HepG2 (cell line): ENCODE data around the gene NRP1. TPM values are rescaled to one million over a fixed set of nuclear protein-coding genes. Genes with fewer than 3 reads are reported as not detected.

Source experiments
- ATAC-seq: fragments of 200-7000 bp; cut with Tn5 transposase; 3 replicates; pipeline ENCODE4 v1.9.1; 2020; ENCODE audit warnings: mild to moderate bottlenecking, moderate library complexity
- BruUV-seq: library from RNA; stranded (reverse); fragments of 400-500 nt; replicated peaks from 2 replicates; lab custom pipeline; 2021; lab: Mats Ljungman, UMichigan
- CTCF ChIA-PET: fragments of 300-600 bp; formaldehyde crosslinking; extraction: SDS; loops from one replicate; lab custom pipeline; 2021; ENCODE audit warnings: low total read pairs, inconsistent platforms, low intra/inter-chr PET ratio; lab: Yijun Ruan, JAX
- POLR2A ChIA-PET: fragments of 350-600 bp; sonication (Branson Sonifier 250); formaldehyde crosslinking; loops from one replicate; lab custom pipeline; 2020; ENCODE audit warnings: antibody characterized with exemption, inconsistent platforms; lab: Yijun Ruan, JAX
- DNase-seq: peaks from one replicate; pipeline ENCODE4 v3.0.0-alpha.2; 2015; ENCODE audit warnings: low spot score
- FAIRE-seq: peaks from 3 replicates; lab custom pipeline; 2011; peaks lifted over from hg19 to GRCh38; lab: Jason Lieb, UNC
- H2AFZ ChIP-seq: one replicate; pipeline ENCODE4 v1.6.1; 2011; ENCODE audit warnings: low read length, inconsistent platforms
- H3K27ac ChIP-seq: fragments of 300-600 bp; 3 replicates; pipeline ENCODE4 v1.8.0; 2011; ENCODE audit warnings: mixed run types, mild to moderate bottlenecking, mixed read lengths, low read length, inconsistent platforms; ENCODE audit not compliant: insufficient read depth; ENCODE audit errors: extremely low read length
- H3K27me3 ChIP-seq, 2 experiments: fragments of 200-600 bp in 1 of 2; 2 replicates in 1 of 2; 3 replicates in 1 of 2; pipeline versions ENCODE4 v1.6.0 to v1.8.0; 2011; ENCODE audit warnings: low read length in 2 of 2, mild to moderate bottlenecking in 2 of 2, moderate library complexity in 2 of 2, inconsistent platforms in 1 of 2; ENCODE audit not compliant: insufficient read depth in 2 of 2, control insufficient read depth in 1 of 2
- H3K36me3 ChIP-seq, 2 experiments: fragments of 200-600 bp in 1 of 2; replicated peaks in 1 of 2; 2 replicates in 1 of 2; 3 replicates in 1 of 2; pipeline versions ENCODE4 v1.5.1 to v1.8.0; 2011; ENCODE audit warnings: low read length in 2 of 2, inconsistent platforms in 1 of 2; ENCODE audit not compliant: insufficient read depth in 2 of 2, control insufficient read depth in 1 of 2
- H3K4me1 ChIP-seq: 2 replicates; pipeline ENCODE4 v1.5.1; 2012; ENCODE audit warnings: low read length, inconsistent platforms; ENCODE audit not compliant: insufficient read depth
- H3K4me2 ChIP-seq: 2 replicates; pipeline ENCODE4 v1.6.0; 2011; ENCODE audit warnings: low read depth, low read length, inconsistent platforms
- H3K4me3 ChIP-seq, 3 experiments: fragments of 200-600 bp in 1 of 3; sonication (generic), shearing (Covaris generic) in 1 of 3; replicated peaks in 1 of 3; 2 replicates each; pipeline ENCODE4 v1.5.1; 2011 to 2016; ENCODE audit warnings: low read length in 3 of 3, inconsistent platforms in 2 of 3, low read depth in 2 of 3, mild to moderate bottlenecking in 2 of 3, control low read depth in 1 of 3, mixed read lengths in 1 of 3; ENCODE audit not compliant: insufficient read depth in 1 of 3
- H3K79me2 ChIP-seq: one replicate; pipeline ENCODE4 v1.6.1; 2011; ENCODE audit warnings: low read length, inconsistent platforms; ENCODE audit not compliant: insufficient read depth
- H3K9ac ChIP-seq: 2 replicates; pipeline ENCODE4 v1.6.0; 2011; ENCODE audit warnings: mild to moderate bottlenecking, low read depth, low read length, inconsistent platforms; ENCODE audit not compliant: insufficient read depth
- H3K9me3 ChIP-seq: 2 replicates; pipeline ENCODE4 v1.5.1; 2012; ENCODE audit warnings: mild to moderate bottlenecking, low read length
- H4K20me1 ChIP-seq: 2 replicates; pipeline ENCODE4 v1.6.0; 2011; ENCODE audit warnings: inconsistent platforms, mild to moderate bottlenecking, low read length, moderate library complexity; ENCODE audit not compliant: insufficient read depth
- CSRNP2 ChIP-seq: sonication (generic); formaldehyde crosslinking; conservative IDR thresholded peaks from 2 replicates; pipeline ENCODE4 v1.8.0; 2022; ENCODE audit warnings: low read depth, missing genetic modification reagents
- IKZF4 ChIP-seq: sonication (generic); formaldehyde crosslinking; IDR thresholded peaks from 2 replicates; pipeline ENCODE4 v1.5.1; 2020; ENCODE audit warnings: borderline replicate concordance, mild to moderate bottlenecking, low read depth, missing genetic modification reagents; ENCODE audit errors: not compliant biosample characterization
- KDM1A ChIP-seq: IDR thresholded peaks from 2 replicates; pipeline ENCODE4 v1.6.1; 2016; ENCODE audit warnings: missing compliant biosample characterization
- KLF13 ChIP-seq: sonication (generic); formaldehyde crosslinking; IDR thresholded peaks from 2 replicates; pipeline ENCODE4 v1.4.0; 2020; ENCODE audit warnings: mild to moderate bottlenecking, missing genetic modification reagents
- MED1 ChIP-seq: sonication (generic); formaldehyde crosslinking; IDR thresholded peaks from 2 replicates; pipeline ENCODE4 v1.4.0; 2020; ENCODE audit warnings: missing genetic modification reagents
- NFE2L2 ChIP-seq: fragments of 150-350 bp; IDR thresholded peaks from 2 replicates; pipeline ENCODE4 v1.6.1; 2014; ENCODE audit warnings: low read length
- NPAS2 ChIP-seq: sonication (generic); formaldehyde crosslinking; IDR thresholded peaks from 2 replicates; pipeline ENCODE4 v1.8.0; 2022; ENCODE audit warnings: mild to moderate bottlenecking, missing genetic modification reagents, borderline replicate concordance
- NR2F1 ChIP-seq, 2 experiments: fragments of 450-650 bp in 1 of 2; formaldehyde crosslinking in 1 of 2; IDR thresholded peaks; 2 replicates each; pipeline versions ENCODE4 v1.5.0 to v1.6.1; 2016 to 2020; ENCODE audit warnings: mild to moderate bottlenecking in 1 of 2, missing compliant biosample characterization in 1 of 2, missing genetic modification reagents in 1 of 2, moderate library complexity in 1 of 2
- PCBP2 ChIP-seq: fragments of 200-400 bp; formaldehyde crosslinking; optimal IDR thresholded peaks from 2 replicates; pipeline ENCODE3; 2018; ENCODE audit warnings: low read length, low read depth; ENCODE audit not compliant: poor library complexity, severe bottlenecking
- TEAD3 ChIP-seq: optimal IDR thresholded peaks from 2 replicates; pipeline ENCODE3; 2016; ENCODE audit warnings: borderline replicate concordance
- TFDP1 ChIP-seq: IDR thresholded peaks from 2 replicates; pipeline ENCODE4 v1.6.1; 2016; ENCODE audit warnings: missing compliant biosample characterization, missing genetic modification reagents, borderline replicate concordance
- ZNF260 ChIP-seq: sonication (generic); formaldehyde crosslinking; IDR thresholded peaks from 2 replicates; pipeline ENCODE4 v1.4.0; 2020; ENCODE audit warnings: missing genetic modification reagents, low read depth, mild to moderate bottlenecking, borderline replicate concordance
- ZNF263 ChIP-seq: sonication (generic); formaldehyde crosslinking; IDR thresholded peaks from 2 replicates; pipeline ENCODE4 v1.4.0; 2020; ENCODE audit warnings: missing genetic modification reagents
- ZNF274 ChIP-seq: sonication (generic); formaldehyde crosslinking; IDR thresholded peaks from 2 replicates; pipeline ENCODE4 v1.5.1; 2020; ENCODE audit warnings: mild to moderate bottlenecking, missing genetic modification reagents
- ZNF775 ChIP-seq: sonication (generic); formaldehyde crosslinking; IDR thresholded peaks from 2 replicates; pipeline ENCODE4 v1.4.0; 2020; ENCODE audit warnings: missing genetic modification reagents, mild to moderate bottlenecking, moderate library complexity, borderline replicate concordance
- ZNF784 ChIP-seq: sonication (generic); formaldehyde crosslinking; IDR thresholded peaks from 2 replicates; pipeline ENCODE4 v1.5.1; 2020; ENCODE audit warnings: missing genetic modification reagents, mild to moderate bottlenecking, borderline replicate concordance
- ZSCAN5A ChIP-seq: sonication (generic); formaldehyde crosslinking; IDR thresholded peaks from 2 replicates; pipeline ENCODE4 v1.8.0; 2022; ENCODE audit warnings: mild to moderate bottlenecking, missing genetic modification reagents, borderline replicate concordance
- WGBS: methylation state at CpG from one replicate; pipeline ENCODE4 v1.1.6; 2017; ENCODE audit warnings: low lambda C conversion rate; 5-methylcytosine and 5-hydroxymethylcytosine counted together
- in situ Hi-C: cut with HindIII; loops from 2 replicates; pipeline ENCODE4 v1.10.0; 2017; ENCODE audit warnings: low pct_unique_long_range_greater_than_20kb; ENCODE audit not compliant: extremely low pct_ligation_motif_present
- intact Hi-C: fragments of 100-400 bp; cut with micrococcal nuclease; formaldehyde crosslinking; loops from one replicate; pipeline ENCODE4 v1.10.0; 2022; ENCODE audit not compliant: unreplicated experiment
- polyA plus RNA-seq, 8 experiments: library from polyadenylated mRNA; depleted of rRNA in 3 of 8; stranded (reverse) in 7 of 8; unstranded in 1 of 8; fragments of >200 nt; fragmentation: Illumina TruSeq in 4 of 8; extraction: Trizol in 4 of 8; gene quantifications; 2 replicates each; pipeline versions ENCODE4 v1.2.1 to v1.2.3, GENCODE V29; 2011 to 2016; ENCODE audit warnings: low read depth in 4 of 8, missing spikeins in 1 of 8, mixed read lengths in 1 of 8; ENCODE audit not compliant: insufficient read depth in 1 of 8
- total RNA-seq, 5 experiments: library from RNA; depleted of rRNA; stranded (reverse); fragments of >200 nt; fragmentation: Illumina TruSeq; extraction: Trizol; gene quantifications; 2 replicates each; pipeline ENCODE4 v1.2.3, GENCODE V29; 2016; ENCODE audit warnings: low read depth in 1 of 5
- TF ChIP-seq, protein P1 (sequence below): sonication (generic); formaldehyde crosslinking; IDR thresholded peaks from 2 replicates; pipeline ENCODE4 v1.4.0; 2020; ENCODE audit warnings: missing genetic modification reagents

Gene NRP1
- total and polyA plus RNA-seq, 2 of the 13 experiments (the other 11 are each of a cell fraction or from before 2014, with no cell fraction given): 5.3 to 5.8 TPM

DNA sequence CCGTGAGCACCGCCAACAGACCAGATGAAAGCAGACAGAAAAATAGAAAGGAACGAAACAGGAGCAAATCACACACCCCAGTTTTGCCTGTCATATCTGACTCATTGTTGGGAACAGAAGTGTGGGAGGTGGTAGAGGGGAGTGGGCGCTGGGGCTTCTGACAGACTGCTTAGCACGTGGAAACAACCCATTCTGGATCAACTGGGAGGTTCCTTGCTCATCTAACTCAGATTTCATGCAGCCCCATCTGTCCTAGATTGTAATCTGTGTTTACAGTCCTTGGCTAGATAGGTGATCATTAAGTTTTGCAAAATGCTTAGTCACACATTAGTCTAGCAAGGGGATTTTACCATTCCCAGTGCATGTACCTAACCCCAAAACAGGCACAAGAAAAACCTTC lies 154.1 kb downstream of the NRP1 start (continued):
- peak; percentile 65 for TF ChIP-seq NFE2L2
- no peak for TF ChIP-seq CSRNP2 (CRISPR knock-in tag)
- no peak for TF ChIP-seq TEAD3 (CRISPR knock-in tag)
- no peak for TF ChIP-seq PCBP2

- Histone ChIP-seq H3K36me3 (no peaks in the 10 kb centered on the region), H3K79me2 (no peaks in the 10 kb centered on the region), H3K9me3 (no peaks in the 10 kb centered on the region), H3K4me1 (peaks cover 14% of the 10 kb centered on the region), H3K4me3 (no peak overlapping the region), H3K27ac (no peak overlapping the region), H3K4me2 (no peak overlapping the region), H2AFZ (no peak overlapping the region), H3K9ac (no peak overlapping the region), H4K20me1 (no peaks in the 10 kb centered on the region), H3K27me3 (no peaks in the 10 kb centered on the region)
- intact Hi-C loops: no loop called here
- WGBS: 95% methylated on average over 8 of the region's 8 CpGs
- TF ChIP-seq NR2F1 (CRISPR knock-in tag; IDR thresholded peaks at IDR 0.05) (no peak), KLF13 (CRISPR knock-in tag) (no peak), ZSCAN5A (CRISPR knock-in tag) (no peak), TFDP1 (CRISPR knock-in tag) (no peak), ZNF784 (no peak), ZNF260 (no peak), KDM1A (CRISPR knock-in tag) (no peak), ZNF263 (no peak), IKZF4 (CRISPR knock-in tag) (no peak), ZNF775 (CRISPR knock-in tag) (no peak), MED1 (no peak), NPAS2 (CRISPR knock-in tag) (no peak), ZNF274 (CRISPR knock-in tag) (no peak)
- TF ChIP-seq, protein P1, sequence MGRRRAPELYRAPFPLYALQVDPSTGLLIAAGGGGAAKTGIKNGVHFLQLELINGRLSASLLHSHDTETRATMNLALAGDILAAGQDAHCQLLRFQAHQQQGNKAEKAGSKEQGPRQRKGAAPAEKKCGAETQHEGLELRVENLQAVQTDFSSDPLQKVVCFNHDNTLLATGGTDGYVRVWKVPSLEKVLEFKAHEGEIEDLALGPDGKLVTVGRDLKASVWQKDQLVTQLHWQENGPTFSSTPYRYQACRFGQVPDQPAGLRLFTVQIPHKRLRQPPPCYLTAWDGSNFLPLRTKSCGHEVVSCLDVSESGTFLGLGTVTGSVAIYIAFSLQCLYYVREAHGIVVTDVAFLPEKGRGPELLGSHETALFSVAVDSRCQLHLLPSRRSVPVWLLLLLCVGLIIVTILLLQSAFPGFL: no peak
- no TSS peak for BruUV-seq
- DNase-seq (no peak), FAIRE-seq (no peak), ATAC-seq (no peak)
- in situ Hi-C loops: no loop called here
- POLR2A ChIA-PET: no interaction called here
- CTCF ChIA-PET: no interaction called here
Measured at GRCh38 chr10:33179067-33179466, 155.4 kb downstream of the NRP1 start.
